Germinal center (tissue), 1 donor: ENCODE data around the gene PPP1CA.
"Not testable (repeated sequence)": the region's sequence is repeated elsewhere in the genome, so short reads cannot be mapped to it uniquely, and the experiment has no call there.

Source experiments
- DNase-seq: peaks from one replicate; pipeline ENCODE4 v3.0.0; 2012; ENCODE audit warnings: mixed read lengths, low spot score

PPP1CA gene

DNA sequence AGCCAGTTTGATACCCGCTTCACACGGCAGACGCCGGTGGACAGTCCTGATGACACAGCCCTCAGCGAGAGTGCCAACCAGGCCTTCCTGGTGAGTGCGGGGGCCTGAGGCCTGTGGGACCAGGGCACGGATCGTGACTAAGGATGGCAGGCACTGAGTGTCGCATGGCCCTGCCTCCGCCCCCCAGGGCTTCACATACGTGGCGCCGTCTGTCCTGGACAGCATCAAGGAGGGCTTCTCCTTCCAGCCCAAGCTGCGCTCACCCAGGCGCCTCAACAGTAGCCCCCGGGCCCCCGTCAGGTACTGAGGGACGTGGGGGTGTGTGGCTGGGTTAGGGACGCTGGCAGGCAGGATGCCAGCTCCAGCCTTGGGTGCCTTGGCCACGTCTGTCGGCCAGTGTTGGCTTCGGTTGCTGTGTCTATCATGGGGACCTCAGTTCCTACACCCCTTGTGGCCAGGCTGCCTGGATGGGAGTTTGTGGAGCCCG, 32.8 kb upstream of the PPP1CA start:
- DNase-seq: no peak

DNA sequence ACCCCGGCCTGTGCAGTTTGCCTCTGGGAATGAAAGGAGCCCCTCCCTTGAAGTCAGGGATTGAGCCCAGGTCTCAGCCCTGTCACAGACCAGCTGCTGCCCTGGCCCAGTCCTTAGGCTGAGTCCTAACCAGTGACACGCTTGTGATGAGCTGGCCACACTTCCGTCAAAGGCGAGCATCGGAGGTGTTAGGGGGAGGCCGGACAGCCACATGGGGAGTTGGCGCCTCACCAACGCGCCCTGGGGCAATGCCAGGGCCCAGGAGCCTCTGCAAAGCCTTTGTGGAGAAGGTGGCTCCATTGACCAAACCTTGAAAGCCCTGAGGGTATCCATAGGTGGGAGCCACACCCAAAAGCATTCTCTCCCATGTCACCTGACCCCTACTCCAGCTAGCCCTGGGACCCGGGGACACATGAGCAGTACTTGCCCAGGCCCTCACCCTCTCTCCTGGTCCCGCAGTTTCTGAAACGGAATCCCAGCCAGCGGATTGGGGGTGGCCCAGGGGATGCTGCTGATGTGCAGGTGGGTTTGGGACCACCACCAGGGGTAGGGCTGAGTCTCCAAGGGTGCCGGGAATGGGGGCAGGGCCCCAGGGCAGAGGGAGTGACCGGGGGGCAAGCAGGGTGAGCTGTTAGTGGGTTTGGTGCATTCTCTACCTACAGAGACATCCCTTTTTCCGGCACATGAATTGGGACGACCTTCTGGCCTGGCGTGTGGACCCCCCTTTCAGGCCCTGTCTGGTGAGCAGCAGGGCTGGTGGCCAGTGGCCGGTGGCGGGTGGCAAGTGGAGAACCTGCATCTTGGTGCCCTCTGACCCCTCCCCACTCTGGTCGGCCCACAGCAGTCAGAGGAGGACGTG, 32.1 kb upstream of the PPP1CA start:
- DNase-seq: no peak

DNA sequence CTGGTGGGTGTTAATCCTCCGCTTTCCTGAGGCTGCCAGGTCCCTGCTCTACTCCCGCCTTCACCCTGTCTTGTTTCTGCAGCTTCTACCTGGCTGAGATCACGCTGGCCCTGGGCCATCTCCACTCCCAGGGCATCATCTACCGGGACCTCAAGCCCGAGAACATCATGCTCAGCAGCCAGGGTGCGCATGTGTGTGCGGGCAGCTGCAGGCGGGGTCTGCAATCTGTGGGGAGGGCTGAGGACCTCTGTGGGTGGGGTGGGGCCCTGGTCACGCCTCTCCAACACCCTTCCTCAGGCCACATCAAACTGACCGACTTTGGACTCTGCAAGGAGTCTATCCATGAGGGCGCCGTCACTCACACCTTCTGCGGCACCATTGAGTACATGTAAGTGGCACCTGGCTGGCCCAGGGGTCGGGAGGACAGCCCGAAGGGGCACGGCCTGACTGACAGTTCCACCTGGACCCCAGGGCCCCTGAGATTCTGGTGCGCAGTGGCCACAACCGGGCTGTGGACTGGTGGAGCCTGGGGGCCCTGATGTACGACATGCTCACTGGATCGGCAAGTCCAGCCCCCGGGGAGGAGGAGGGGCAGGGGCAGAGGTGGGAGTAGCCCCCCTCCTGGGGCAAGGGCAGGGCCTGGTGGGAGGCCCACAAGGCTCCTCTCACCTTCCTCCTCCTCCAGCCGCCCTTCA, 31.1 kb upstream of the PPP1CA start:
- DNase-seq: no peak

DNA sequence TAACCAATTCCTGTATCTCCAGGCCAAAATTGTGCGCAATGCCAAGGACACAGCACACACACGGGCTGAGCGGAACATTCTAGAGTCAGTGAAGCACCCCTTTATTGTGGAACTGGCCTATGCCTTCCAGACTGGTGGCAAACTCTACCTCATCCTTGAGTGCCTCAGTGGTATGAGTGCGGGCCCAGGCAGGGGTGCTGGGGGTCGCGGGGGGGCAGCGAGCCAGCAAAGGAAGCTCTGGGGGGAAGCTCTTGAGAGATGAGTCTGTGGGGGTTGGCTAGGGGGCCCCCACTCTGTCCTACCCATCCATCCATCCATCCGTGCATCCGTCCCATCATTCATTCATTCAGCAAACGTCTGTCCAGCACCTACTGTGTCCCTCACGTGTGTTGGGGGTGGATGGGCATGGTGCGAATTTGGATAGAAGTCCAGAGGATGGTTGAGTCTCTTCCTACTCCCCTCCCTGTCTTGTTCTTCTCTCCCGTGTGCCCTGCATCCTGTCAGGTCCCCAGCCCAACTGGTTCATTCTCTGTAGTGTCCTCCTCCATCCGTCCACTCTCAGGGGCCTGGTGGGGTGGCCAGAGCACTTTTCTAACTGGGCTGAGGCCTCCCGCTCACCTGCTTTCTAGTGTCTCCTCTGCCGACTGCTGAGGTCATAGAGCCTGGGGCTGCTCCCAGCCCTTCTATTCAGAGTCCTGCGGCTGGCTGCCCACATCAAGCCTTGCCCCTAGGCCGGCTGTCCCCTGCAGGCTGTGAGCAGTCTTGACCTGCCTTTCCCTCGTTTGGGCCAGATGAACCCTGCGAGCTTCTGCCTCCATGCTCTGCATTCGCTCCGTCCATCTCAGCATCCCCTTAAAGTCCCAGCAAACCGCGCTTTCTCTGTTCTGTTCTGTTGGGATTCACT, 29.9 kb upstream of the PPP1CA start:
- DNase-seq: no peak

DNA sequence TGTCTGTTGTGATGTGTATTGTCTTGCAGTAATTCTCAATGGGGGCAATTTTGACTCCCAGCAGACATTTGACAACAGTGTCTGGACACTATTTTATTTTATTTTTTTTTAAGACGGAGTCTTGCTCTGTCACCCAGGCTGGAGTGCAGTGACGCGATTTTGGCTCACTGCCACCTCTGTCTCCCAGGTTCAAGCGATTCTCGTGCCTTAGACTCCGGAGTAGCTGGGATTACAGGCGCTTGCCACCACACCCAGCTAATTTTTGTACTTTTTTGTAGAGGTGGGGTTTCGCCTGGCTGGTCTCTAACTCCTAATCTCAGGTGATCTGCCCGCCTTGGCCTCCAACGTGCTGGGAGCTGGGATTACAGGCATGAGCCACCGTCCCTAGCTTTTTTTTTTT, 28.1 kb upstream of the PPP1CA start:
- no peak for DNase-seq

DNA sequence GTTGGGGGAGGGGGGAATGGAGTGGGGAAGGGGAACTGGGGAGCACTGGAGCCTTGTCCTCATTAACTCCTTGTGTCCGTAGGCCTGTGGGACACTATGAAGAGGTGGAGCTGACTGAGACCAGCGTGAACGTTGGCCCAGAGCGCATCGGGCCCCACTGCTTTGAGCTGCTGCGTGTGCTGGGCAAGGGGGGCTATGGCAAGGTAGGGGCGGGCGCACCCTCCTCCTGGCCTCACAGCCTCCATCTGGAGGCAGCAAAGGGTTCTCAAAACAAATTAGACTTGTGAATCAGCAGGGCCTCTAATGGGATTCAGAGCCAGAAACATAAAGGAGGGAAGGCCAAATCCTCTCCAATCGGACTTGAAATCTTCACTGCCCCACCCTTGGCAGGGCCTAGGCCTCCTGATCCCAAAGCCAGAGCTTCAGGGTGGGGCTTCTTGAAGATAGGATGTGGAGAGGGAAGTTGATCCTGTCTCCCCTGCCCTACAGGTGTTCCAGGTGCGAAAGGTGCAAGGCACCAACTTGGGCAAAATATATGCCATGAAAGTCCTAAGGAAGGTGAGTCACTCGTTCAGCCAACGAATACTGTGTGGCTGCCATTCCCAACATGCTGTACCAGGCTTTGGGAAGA, 27.5 kb upstream of the PPP1CA start:
- no peak for DNase-seq

DNA sequence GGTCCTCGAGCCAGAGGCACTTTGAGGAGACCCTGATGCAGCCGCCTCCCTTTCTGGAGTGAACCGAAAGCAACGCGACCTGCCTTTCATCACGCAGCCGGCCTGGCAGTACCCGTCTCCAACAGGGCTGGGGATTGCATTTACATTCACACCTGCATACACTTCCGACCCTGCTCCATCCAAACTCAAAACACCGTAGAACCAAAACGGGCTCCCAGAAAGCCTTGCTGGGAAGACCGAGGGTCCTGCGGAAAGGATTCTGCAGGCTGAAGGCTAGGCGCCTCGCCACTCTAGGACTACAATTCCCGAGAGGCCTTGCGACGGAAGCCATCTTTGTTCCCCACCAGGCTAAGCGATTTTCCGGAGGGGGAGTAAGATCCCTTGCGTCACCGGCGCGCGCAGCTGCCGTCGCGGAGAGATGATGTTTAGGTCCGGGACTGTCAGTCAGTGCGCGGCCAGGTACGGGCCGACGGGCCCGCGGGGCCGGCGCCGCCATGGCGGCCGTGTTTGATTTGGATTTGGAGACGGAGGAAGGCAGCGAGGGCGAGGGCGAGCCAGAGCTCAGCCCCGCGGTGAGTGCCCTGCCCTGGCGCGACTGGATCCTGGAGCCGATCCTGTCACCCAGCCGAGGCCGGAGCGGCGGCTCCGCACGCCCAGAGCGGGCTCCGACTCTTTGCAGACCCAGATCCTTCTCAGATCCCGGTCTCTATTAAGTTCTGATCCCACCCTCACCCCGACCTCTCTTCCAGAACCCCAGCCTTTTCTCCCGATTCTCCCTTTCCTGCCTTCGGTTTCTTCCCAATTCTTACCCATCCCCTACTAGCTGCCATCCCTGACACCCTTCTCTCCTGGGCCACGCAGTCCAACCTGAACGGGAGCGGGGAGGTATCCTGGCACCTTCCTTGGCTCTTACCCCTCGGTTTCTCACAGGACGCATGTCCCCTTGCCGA, 26.7 kb upstream of the PPP1CA start, which contains the start of gene RPS6KB2:
Gene RPS6KB2, plus strand, starts transcription at position 443 of the 950 bp plus-strand sequence. Its CDS starts 52 bp downstream, at position 495.
- peak; percentile 97 for DNase-seq

DNA sequence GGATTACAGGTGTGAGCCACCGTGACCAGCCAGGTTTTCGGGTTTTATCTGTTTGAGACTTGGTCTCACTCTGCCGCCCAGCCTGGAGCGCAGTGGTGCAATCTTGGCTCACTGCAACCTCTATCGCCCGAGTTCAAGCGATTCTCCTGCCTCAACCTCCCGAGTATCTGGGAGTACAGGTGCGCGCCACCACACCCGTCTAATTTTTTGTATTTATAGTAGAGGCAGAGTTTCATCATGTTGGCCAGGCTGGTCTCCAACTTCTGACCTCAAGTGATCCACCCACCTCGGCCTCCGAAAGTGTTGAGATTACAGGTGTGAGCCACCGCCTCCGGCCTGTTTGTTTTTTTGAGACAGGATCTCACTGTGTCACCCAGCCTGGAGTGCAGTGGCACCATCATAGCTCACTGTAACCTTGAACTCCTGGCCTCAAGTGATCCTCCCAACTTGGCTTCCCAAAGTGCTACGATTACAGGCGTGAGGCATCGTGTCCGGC, 25.8 kb upstream of the PPP1CA start:
- not testable (repeated sequence) for DNase-seq

DNA sequence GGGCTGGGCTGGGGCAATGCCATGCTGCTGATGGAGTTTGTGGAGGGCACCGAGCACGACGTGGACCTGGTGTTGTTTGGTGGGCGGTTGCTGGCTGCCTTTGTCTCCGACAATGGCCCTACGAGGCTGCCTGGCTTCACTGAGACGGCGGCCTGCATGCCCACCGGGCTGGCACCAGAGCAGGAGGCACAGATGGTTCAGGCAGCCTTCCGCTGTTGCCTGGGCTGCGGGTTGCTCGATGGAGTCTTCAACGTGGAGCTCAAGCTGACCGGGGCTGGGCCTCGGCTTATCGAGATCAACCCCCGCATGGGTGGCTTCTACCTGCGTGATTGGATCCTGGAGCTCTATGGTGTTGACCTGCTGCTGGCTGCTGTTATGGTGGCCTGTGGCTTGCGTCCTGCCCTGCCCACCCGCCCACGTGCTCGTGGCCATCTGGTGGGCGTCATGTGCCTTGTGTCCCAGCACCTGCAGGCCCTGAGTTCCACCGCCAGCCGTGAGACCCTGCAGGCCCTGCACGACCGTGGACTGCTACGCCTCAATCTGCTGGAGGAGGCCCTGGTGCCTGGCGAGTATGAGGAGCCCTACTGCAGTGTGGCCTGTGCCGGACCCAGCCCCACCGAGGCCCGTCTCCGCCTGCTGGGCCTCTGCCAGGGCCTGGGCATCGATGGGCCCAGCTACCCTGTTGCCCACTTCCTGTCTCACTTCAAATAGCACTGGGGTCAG, 22.4 kb upstream of the PPP1CA start:
- no peak for DNase-seq

DNA sequence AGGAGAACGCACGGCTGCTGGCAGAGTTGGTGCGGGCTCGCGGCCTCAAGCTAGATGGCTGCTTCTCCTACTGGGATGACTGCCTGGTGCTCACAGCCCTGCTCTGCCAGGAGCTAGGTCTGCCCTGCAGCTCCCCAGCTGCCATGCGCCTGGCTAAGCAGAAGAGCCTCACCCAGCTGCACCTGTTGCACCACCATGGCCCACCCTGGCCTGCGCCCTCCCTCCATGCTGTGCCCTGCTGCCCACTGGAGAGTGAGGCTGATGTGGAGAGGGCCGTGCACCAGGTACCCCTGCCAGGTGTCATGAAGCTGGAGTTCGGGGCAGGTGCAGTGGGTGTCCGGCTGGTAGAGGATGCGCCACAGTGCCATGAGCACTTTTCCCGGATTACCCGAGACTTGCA, 21.8 kb upstream of the PPP1CA start:
- no peak for DNase-seq

DNA sequence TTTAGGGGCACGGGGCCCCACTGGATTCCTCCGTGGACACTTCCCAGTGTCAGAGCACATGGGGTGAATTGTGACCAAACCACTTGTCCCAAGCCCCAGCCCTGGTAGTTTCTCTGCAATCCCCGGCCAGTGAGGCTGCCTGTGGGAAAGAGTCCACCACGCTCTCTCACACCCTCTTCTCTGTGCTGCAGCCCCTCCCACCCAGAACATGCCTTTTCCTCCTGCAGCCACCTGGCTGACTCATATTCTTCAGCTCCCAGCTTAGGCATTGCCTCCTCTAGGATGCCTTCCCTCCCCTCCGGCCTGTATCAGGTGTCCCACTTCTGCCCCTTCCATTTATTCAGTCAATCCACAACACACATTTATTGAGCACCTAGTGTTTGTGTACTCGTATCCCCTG, 21.2 kb upstream of the PPP1CA start:
- DNase-seq: no peak

DNA sequence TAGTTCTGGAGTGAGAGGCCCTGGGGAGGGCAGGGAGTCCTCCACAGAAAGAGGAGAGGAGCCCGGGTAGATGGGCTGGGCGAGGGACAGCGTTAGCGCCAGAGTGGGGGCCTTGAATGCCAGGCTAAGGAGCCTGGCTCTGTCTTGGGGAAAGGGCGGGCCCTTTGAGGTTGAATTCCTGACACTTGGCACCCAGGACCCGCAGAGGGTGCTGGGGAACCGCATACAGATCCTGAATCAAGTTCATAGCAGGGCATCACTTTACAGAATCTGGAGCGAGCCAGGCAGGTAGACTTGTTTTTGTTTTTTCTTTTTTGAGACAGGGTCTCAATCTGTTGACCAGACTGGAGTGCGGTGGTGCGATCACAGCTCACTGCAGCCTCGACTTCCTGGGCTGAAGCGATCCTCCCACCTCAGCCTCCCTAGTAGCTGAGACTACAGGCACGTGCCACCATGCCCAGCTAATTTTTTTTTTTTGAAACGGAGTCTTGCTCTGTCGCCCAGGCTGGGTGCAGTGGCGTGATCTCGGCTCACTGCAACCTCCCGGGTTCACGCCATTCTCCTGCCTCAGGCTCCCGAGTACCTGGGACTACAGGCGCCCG, 19.9 kb upstream of the PPP1CA start:
- no peak for DNase-seq

DNA sequence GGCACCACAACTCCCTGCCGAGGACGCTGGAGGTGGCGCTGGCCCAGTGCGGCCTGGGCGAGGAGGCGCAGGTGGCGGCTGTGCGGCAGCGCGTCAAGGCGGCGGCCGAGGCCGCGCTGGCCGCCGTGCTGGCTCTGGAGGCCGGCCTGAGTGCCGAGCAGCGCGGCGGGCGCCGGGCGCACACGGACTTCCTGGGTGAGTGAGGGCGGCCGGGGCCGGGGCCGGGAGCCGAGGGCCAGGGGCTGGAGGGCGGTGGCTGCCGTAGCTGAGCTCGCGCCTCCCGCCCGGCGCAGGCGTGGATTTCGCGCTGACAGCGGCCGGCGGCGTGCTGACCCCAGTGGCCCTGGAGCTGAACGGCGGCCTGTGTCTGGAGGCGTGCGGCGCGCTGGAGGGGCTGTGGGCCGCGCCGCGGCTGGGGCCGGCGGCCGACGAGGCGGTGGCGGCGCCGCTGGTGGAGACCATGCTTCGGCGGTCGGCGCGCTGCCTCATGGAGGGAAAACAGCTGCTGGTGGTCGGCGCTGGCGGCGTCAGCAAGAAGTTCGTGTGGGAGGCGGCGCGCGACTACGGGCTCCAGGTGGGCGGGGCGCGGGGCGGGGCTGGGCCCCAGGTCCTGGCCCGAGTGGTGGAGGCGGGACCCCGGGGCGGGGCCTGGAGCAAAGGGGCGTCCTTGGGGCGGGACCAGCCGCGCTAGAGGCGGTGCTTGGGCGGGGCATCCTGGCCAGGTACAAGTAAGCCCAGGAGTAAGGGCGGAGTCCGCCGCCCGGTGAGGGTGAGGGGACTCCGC, 19.2 kb upstream of the PPP1CA start:
- peak; percentile 99 for DNase-seq

DNA sequence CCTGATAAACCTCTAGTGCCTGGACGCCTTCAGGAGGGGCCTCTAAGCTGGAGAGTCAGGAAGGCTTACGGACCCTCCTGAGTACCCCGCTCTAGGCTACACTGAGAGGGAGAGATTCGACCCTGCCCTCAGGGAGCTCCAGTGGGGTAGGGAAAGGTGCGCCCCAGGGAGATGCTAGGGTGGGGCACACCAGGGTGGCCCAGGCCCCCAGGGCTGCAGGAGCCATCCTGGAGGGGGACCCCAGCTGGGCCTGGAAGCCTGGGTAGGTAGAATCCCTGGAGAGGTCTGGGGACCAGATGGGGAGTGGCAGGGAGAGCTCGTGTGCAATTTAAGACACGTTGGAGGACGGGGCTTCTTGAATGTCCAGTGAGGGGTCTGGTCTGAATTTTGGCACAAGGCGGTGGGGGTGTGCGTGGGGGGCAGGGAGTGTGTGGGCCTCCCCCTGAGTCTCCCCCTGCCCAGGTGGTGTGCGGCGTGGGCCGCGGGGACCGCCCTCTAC, 18.5 kb upstream of the PPP1CA start:
- DNase-seq: no peak

DNA sequence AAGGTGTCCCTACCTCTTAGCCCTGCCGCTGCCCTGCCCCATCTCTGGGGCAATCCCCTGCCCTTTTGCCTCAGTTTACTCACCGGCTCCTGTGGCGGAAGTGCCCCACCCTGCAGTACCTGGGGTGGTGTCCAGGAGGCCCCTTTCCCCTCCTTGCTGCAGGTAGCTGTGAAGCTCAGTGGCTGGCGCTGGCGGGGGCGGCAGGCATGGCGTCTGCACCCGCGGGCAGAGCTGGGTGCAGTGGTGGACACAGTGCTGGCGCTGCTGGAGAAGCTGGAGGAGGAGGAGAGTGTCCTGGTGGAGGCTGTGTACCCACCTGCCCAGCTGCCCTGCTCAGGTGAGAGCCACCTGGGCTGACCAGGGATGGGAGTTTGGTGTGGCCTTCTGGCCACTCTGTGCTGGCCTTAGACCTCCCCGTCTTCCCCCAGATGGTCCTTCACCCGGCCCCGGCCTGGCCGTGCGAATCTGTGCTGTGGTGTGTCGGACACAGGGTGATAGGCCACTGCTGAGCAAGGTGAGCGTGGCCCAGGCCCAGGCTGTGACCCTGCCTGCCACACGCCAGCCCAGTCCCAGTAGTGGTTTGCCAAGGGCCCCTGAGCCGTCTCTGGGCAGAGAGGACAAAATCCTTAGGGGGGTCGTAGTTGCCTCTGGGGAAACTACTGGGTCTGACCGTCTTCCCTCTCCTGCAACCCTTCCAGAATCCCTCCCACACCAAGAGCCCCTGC, 17.8 kb upstream of the PPP1CA start:
- no peak for DNase-seq

DNA sequence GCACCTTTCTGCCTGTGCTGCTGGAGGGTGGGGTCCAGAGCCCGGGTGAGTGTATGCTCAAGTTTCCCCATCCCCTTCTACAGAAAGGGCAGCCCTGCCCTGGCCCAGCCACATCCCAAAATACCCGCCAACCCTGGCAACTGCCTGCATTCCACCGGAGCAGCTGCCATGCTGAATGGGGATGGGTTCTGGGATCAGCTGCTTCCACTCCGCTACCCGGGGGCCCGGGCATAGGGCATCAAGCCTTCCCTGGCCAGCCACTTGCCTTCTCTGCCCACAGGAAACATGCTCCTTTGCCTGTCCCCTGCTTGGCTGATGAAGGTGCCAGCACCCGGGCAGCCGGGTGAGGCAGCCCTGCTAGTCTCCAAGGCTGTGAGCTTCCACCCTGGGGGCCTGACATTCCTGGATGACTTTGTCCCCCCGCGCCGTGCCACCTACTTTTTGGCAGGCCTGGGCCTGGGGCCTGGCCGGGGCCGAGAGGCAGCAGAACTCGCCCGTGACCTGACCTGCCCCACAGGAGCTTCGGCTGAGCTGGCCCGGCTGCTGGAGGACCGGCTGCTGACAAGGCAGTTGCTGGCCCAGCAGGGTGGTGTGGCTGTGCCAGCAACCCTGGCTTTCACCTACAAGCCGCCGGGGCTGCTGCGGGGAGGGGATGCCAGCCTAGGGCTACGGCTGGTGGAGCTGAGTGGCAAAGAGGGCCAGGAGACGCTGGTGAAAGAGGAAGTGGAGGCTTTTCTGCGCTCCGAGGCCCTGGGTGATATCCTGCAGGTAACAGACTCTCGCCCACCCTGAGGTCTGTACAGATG, 17.0 kb upstream of the PPP1CA start:
- DNase-seq: peak; percentile 76

DNA sequence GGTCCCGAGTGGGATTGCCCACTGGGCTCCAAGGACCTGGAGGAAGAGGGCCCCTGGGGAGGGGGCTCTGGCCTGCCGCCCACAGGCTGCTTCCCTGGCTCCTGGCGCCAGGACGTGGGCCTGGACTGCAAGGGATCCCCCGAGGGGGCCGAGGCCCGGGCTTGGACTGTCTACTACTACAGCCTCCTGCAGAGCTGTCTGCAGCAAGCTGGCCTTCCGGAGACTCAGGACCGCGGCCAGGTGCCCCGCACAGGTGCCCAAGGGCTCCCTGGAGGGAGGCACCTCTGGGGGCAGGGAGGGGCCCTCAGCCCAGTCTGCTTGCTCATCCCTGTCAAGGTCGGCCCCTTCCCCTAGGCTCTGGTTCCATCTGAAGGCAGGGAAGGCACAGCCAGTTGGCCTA, 15.8 kb upstream of the PPP1CA start:
- DNase-seq: no peak
